NT2/D1 (cell line): Measurements from ENCODE around the gene CNTROB.

Source experiments
- DNase-seq: peaks from one replicate; pipeline ENCODE4 v3.0.0-alpha.2; 2011; ENCODE audit warnings: low read depth, low spot score
- H3K27me3 ChIP-seq: 2 replicates; pipeline ENCODE4 v1.6.0; 2011; ENCODE audit warnings: mild to moderate bottlenecking; ENCODE audit not compliant: insufficient read length, insufficient read depth
- H3K36me3 ChIP-seq: 2 replicates; pipeline ENCODE4 v1.6.1; 2011; ENCODE audit warnings: mild to moderate bottlenecking, low read length, mixed read lengths; ENCODE audit not compliant: insufficient read depth, insufficient read length
- H3K4me1 ChIP-seq: 2 replicates; pipeline ENCODE4 v1.5.1; 2011; ENCODE audit not compliant: insufficient read depth, insufficient read length
- H3K4me3 ChIP-seq: 2 replicates; pipeline ENCODE4 v1.5.1; 2011; ENCODE audit warnings: low read depth; ENCODE audit not compliant: insufficient read length
- H3K9ac ChIP-seq: 2 replicates; pipeline ENCODE4 v1.6.0; 2011; ENCODE audit warnings: low read depth; ENCODE audit not compliant: insufficient read length
- H3K9me3 ChIP-seq: 2 replicates; pipeline ENCODE4 v1.5.1; 2011; ENCODE audit warnings: mild to moderate bottlenecking, low read length; ENCODE audit not compliant: insufficient read depth
- SUZ12 ChIP-seq: IDR thresholded peaks from 2 replicates; pipeline ENCODE4 v1.6.1; 2011; ENCODE audit not compliant: insufficient read length, insufficient read depth; ENCODE audit errors: extremely low read depth
- YY1 ChIP-seq: IDR thresholded peaks from 2 replicates; pipeline ENCODE4 v1.6.1; 2011; ENCODE audit not compliant: insufficient read length, insufficient read depth
- ZNF274 ChIP-seq: IDR thresholded peaks from 2 replicates; pipeline ENCODE4 v1.6.1; 2011; ENCODE audit warnings: mild to moderate bottlenecking, low read depth, low read length

The CNTROB gene

DNA sequence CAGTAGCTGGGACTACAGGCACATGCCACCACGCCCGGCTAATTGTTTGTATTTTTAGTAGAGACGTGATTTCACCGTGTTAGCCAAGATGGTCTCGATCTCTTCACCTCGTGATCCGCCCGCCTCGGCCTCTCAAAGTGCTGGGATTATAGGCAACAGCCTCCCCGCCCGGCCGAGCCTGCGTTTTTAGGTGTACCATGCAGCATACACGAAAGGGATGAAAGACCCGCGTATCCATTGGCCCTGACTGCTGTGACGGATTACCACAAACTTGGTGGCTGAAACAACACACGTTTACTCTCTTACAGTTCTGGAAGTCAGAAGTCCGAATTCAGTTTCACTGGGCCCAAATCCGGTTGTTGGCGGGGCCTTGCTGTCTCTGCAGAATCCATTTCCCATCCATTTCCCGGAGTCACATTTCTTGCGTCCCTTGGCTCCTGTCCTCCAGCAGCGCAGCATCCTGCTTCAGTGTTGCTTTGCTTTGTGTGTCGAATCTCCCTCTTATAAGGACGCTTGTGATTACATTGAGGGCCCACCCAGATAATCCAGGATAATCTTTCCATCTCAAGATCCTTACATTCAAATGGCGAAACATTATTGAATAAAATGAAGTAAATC lies 62.1 kb downstream of the CNTROB start:
- TF ChIP-seq YY1 (no peak), ZNF274 (no peak), SUZ12 (no peak)
- no peaks in the 10 kb centered on the region for H3K4me1 ChIP-seq
- H3K4me3 ChIP-seq, result no peak overlapping the region
- no peak overlapping the region for H3K9ac ChIP-seq
- no peaks in the 10 kb centered on the region for H3K27me3 ChIP-seq
- DNase-seq, result no peak
- H3K36me3 ChIP-seq, result no peaks in the 10 kb centered on the region
- H3K9me3 ChIP-seq, result no peaks in the 10 kb centered on the region

GRCh38 chr17:7995724-7996123 lies 63.7 kb downstream of the CNTROB start:
- no peak for DNase-seq
- TF ChIP-seq SUZ12, result no peak
- no peak for TF ChIP-seq ZNF274
- no peak for TF ChIP-seq YY1
- Histone ChIP-seq H3K4me1 (no peaks in the 10 kb centered on the region), H3K36me3 (no peaks in the 10 kb centered on the region), H3K9ac (no peak overlapping the region), H3K9me3 (no peaks in the 10 kb centered on the region), H3K27me3 (no peaks in the 10 kb centered on the region), H3K4me3 (no peak overlapping the region)

GRCh38 chr17:7997186-7997585 lies 65.2 kb downstream of the CNTROB start:
- Histone ChIP-seq H3K9ac (no peak overlapping the region), H3K9me3 (no peaks in the 10 kb centered on the region; the same call in 1 of the 2 replicates), H3K4me3 (no peak overlapping the region), H3K4me1 (no peaks in the 10 kb centered on the region), H3K36me3 (no peaks in the 10 kb centered on the region), H3K27me3 (no peaks in the 10 kb centered on the region)
- DNase-seq, result no peak
- TF ChIP-seq ZNF274 (no peak), SUZ12 (no peak), YY1 (no peak)
